Common myeloid progenitor, CD34-positive (primary cell): ENCODE measurements around the gene RNF32.
A peak's percentile ranks its signal among the peaks of the same experiment; 100 is the strongest.

ENCODE experiments used
- CTCF ChIA-PET: fragments of 350-600 bp; sonication (Branson Sonifier 250); formaldehyde crosslinking; loops from one replicate; lab custom pipeline; 2021; ENCODE audit warnings: antibody characterized with exemption; lab: Charles Lee
- POLR2A ChIA-PET: fragments of 350-600 bp; sonication (Branson Sonifier 250); formaldehyde crosslinking; loops from one replicate; lab custom pipeline; 2021; ENCODE audit warnings: antibody characterized with exemption; lab: Charles Lee
- DNase-seq, 3 donors: peaks; one replicate each; pipeline versions ENCODE4 v3.0.0 to v3.0.0-alpha.2; 2013
- H3K27ac ChIP-seq, 2 experiments: 1 replicate in 1 of 2; 2 replicates in 1 of 2; pipeline ENCODE4 v1.7.0; 2013; ENCODE audit warnings: inconsistent platforms in 2 of 2, low read length in 2 of 2, mild to moderate bottlenecking in 2 of 2, low read depth in 1 of 2, moderate library complexity in 1 of 2; ENCODE audit not compliant: severe bottlenecking in 2 of 2, insufficient read depth in 1 of 2, poor library complexity in 1 of 2
- H3K27me3 ChIP-seq, 5 experiments: replicated peaks in 2 of 5; 1 replicate in 3 of 5; 2 replicates in 2 of 5; pipeline versions ENCODE4 v1.6.1 to v1.7.0; 2013; ENCODE audit warnings: low read length in 4 of 5, mild to moderate bottlenecking in 2 of 5, moderate library complexity in 2 of 5, inconsistent platforms in 1 of 5; ENCODE audit not compliant: insufficient read depth in 5 of 5, control insufficient read depth in 4 of 5
- H3K36me3 ChIP-seq, 4 experiments: 1 replicate in 2 of 4; 2 replicates in 2 of 4; pipeline versions ENCODE4 v1.6.1 to v1.7.0; 2013; ENCODE audit warnings: low read length in 3 of 4, control low read depth in 1 of 4, mild to moderate bottlenecking in 1 of 4; ENCODE audit not compliant: control insufficient read depth in 4 of 4, insufficient read depth in 4 of 4
- H3K4me1 ChIP-seq, 4 experiments: 1 replicate in 3 of 4; 2 replicates in 1 of 4; pipeline versions ENCODE4 v1.6.1 to v1.7.1; 2013; ENCODE audit warnings: low read length in 3 of 4, mild to moderate bottlenecking in 3 of 4, control low read depth in 1 of 4, inconsistent platforms in 1 of 4, moderate library complexity in 1 of 4; ENCODE audit not compliant: control insufficient read depth in 4 of 4, insufficient read depth in 4 of 4; ENCODE audit errors: control extremely low read depth in 1 of 4
- H3K4me3 ChIP-seq, 7 experiments: 1 replicate in 4 of 7; 2 replicates in 3 of 7; pipeline versions ENCODE4 v1.5.1 to v1.7.0; 2013; ENCODE audit warnings: mild to moderate bottlenecking in 7 of 7, low read length in 6 of 7, moderate library complexity in 6 of 7, inconsistent platforms in 2 of 7, low read depth in 2 of 7, control low read depth in 1 of 7; ENCODE audit not compliant: insufficient read depth in 4 of 7, control insufficient read depth in 1 of 7; ENCODE audit errors: extremely low read depth in 1 of 7
- H3K9me3 ChIP-seq, 5 experiments: 1 replicate in 4 of 5; 2 replicates in 1 of 5; pipeline versions ENCODE4 v1.6.1 to v1.7.1; 2013; ENCODE audit warnings: low read length in 4 of 5, mild to moderate bottlenecking in 2 of 5, inconsistent platforms in 1 of 5, low read depth in 1 of 5, moderate library complexity in 1 of 5; ENCODE audit not compliant: control insufficient read depth in 4 of 5, insufficient read depth in 2 of 5; ENCODE audit errors: control extremely low read depth in 1 of 5
- WGBS: methylation state at CpG from one replicate; pipeline ENCODE4 v1.1.5; 2013; ENCODE audit not compliant: insufficient coverage; 5-methylcytosine and 5-hydroxymethylcytosine counted together

The RNF32 gene

GRCh38 chr7:156608173-156608478, 32.4 kb upstream of the RNF32 start:
- H3K36me3 ChIP-seq = no peaks in the 10 kb centered on the region
- POLR2A ChIA-PET = no interaction called here
- H3K4me3 ChIP-seq = peak overlapping the region in 5 of 7 experiments; percentile 33 to 65 (median 48)
- H3K27me3 ChIP-seq = peaks cover 0 to 67% (median 13%) of the 10 kb centered on the region in 5 experiments
- H3K27ac ChIP-seq = no peak overlapping the region
- WGBS = 3% methylated on average over 9 of the region's 17 CpGs
- peaks cover 0 to 11% (median 8%) of the 10 kb centered on the region in 4 experiments for H3K4me1 ChIP-seq
- DNase-seq = no peak
- H3K9me3 ChIP-seq = no peaks in the 10 kb centered on the region
- CTCF ChIA-PET = no interaction called here

- H3K27ac ChIP-seq = no peak overlapping the region
- no peak overlapping the region for H3K4me3 ChIP-seq
- POLR2A ChIA-PET = interaction anchor here (0.5 to 0.7 kb wide), 2 partner anchors 54 to 804 kb away, joined by 3 read pairs; no protein-coding TSS in a partner anchor
- no peak for DNase-seq
- no peaks in the 10 kb centered on the region for H3K9me3 ChIP-seq
- CTCF ChIA-PET = no interaction called here
- WGBS = 80% methylated on average over 4 of the region's 7 CpGs
- peaks cover 0 to 11% (median 8%) of the 10 kb centered on the region in 4 experiments for H3K4me1 ChIP-seq
- H3K27me3 ChIP-seq = peaks cover 0 to 76% (median 11%) of the 10 kb centered on the region in 5 experiments
- H3K36me3 ChIP-seq = no peaks in the 10 kb centered on the region
Measured at GRCh38 chr7:156609010-156609877, 31.3 kb upstream of the RNF32 start.

DNA sequence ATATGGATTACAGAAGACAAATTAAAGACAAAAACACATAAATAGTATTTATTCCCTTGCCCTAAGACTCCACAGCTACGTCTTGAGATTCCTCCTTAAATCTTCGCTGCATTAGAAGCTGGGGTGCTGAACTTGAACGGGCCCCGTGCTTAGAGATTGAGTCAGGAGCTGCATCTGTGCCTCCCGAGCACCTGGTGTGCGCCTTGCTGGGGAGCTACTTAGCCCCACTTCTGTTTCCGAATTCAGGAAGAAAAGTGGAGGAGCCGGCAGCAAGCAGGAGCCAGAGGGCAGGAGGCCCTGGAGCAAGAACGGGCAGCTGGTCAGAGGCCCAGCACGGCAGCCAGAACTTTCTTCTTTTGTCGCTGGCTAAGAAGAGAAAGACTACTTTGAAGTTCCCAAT, 30.4 kb upstream of the RNF32 start:
- Histone ChIP-seq H3K4me1 (peaks cover 0 to 11% (median 8%) of the 10 kb centered on the region in 4 experiments), H3K27ac (no peak overlapping the region), H3K9me3 (no peaks in the 10 kb centered on the region), H3K36me3 (no peaks in the 10 kb centered on the region), H3K4me3 (no peak overlapping the region), H3K27me3 (peaks cover 5 to 83% (median 14%) of the 10 kb centered on the region in 5 experiments)
- ChIA-PET POLR2A (interaction anchor here (0.7 kb wide), 1 partner anchor 805 kb away, joined by 3 read pairs; no protein-coding TSS in a partner anchor), CTCF (no interaction called here)
- WGBS = 95% methylated on average over 10 of the region's 11 CpGs
- no peak for DNase-seq

GRCh38 chr7:156610601-156611000, 30.0 kb upstream of the RNF32 start:
- Histone ChIP-seq H3K36me3 (no peaks in the 10 kb centered on the region), H3K27ac (no peak overlapping the region), H3K27me3 (peaks cover 8 to 82% (median 17%) of the 10 kb centered on the region in 5 experiments), H3K4me1 (peaks cover 0 to 11% (median 8%) of the 10 kb centered on the region in 4 experiments), H3K4me3 (no peak overlapping the region), H3K9me3 (no peaks in the 10 kb centered on the region)
- DNase-seq = no peak
- 89% methylated on average over 11 of the region's 11 CpGs for WGBS
- ChIA-PET POLR2A (no interaction called here), CTCF (no interaction called here)

GRCh38 chr7:156611014-156612010, 29.3 kb upstream of the RNF32 start:
- POLR2A ChIA-PET = no interaction called here
- no peaks in the 10 kb centered on the region for H3K9me3 ChIP-seq
- 82% methylated on average over 17 of the region's 17 CpGs for WGBS
- no peak overlapping the region for H3K4me3 ChIP-seq
- CTCF ChIA-PET = no interaction called here
- H3K36me3 ChIP-seq = no peaks in the 10 kb centered on the region
- peaks cover 0 to 13% (median 10%) of the 10 kb centered on the region in 4 experiments for H3K4me1 ChIP-seq
- peaks cover 9 to 83% (median 21%) of the 10 kb centered on the region in 5 experiments for H3K27me3 ChIP-seq
- no peak overlapping the region for H3K27ac ChIP-seq
- DNase-seq = no peak

- ChIA-PET POLR2A (no interaction called here), CTCF (no interaction called here)
- no peaks in the 10 kb centered on the region for H3K36me3 ChIP-seq
- WGBS = 73% methylated on average over 10 of the region's 10 CpGs
- peaks cover 0 to 9% (median 6%) of the 10 kb centered on the region in 4 experiments for H3K4me1 ChIP-seq
- H3K27ac ChIP-seq = no peak overlapping the region
- no peaks in the 10 kb centered on the region for H3K9me3 ChIP-seq
- no peak overlapping the region for H3K4me3 ChIP-seq
- peak; percentile 27 to 87 (median 79) for DNase-seq
- H3K27me3 ChIP-seq = peaks cover 17 to 85% (median 29%) of the 10 kb centered on the region in 5 experiments
Measured at GRCh38 chr7:156612930-156613329, 27.6 kb upstream of the RNF32 start.
